Measurements from ENCODE around the gene INTS1.

INTS1 gene

DNA sequence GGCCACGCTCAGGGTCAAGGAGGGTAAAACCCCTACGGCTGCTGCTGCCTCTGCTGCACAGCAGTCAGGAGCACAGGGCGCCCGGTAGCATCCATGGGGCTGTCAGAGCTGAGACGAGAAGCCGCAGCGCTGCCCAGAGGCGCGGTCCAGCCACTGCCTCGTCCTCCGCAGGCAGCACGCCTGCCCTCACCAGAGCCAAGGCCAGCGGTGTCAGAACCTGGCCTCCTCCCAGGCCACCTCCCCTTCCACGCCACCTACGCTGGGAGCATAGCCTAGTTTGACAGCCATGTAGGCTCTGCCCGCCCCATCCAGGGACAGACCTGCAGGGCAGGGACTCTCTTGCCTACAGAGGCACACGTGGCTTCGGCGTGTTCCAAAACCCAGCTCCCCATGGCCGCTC lies 16.2 kb downstream of the INTS1 start:
- no peak for TF ChIP-seq POLR2AphosphoS5 (IDR thresholded peaks at IDR 0.05; ENCODE audit: low read depth, low read length)
- no peak for TF ChIP-seq POLR2A (IDR thresholded peaks at IDR 0.05; ENCODE audit: low read depth, low read length)
- no peak for TF ChIP-seq TAF1 (IDR thresholded peaks at IDR 0.05; ENCODE audit: borderline replicate concordance, low read depth, low read length)
- FAIRE-seq (no peak), DNase-seq (ENCODE audit: insufficient read length) (no peak)

DNA sequence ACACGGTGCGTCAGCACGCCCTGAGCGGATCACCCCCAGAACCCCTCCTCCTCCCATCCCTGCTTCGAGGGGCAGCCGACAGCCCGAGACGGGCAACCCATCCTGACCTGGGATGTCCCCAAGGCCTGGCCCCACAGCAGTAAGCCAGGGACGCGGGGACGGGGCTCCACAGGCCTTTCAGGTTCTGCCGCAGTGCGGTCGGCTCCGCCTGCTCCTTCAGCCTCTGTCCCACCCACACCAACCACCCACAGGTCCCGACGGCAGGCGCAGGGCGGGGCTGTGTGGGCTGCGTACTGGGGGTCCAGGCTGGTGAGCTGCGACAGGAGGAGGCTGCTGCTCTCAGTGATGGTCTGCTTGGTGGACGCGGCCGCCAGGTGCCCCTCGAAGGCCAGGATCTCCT lies 16.7 kb downstream of the INTS1 start:
- DNase-seq (ENCODE audit: insufficient read length), result no peak
- no peak for FAIRE-seq
- TF ChIP-seq POLR2AphosphoS5 (IDR thresholded peaks at IDR 0.05; ENCODE audit: low read depth, low read length) (no peak), TAF1 (IDR thresholded peaks at IDR 0.05; ENCODE audit: borderline replicate concordance, low read depth, low read length) (no peak), POLR2A (IDR thresholded peaks at IDR 0.05; ENCODE audit: low read depth, low read length) (no peak)

DNA sequence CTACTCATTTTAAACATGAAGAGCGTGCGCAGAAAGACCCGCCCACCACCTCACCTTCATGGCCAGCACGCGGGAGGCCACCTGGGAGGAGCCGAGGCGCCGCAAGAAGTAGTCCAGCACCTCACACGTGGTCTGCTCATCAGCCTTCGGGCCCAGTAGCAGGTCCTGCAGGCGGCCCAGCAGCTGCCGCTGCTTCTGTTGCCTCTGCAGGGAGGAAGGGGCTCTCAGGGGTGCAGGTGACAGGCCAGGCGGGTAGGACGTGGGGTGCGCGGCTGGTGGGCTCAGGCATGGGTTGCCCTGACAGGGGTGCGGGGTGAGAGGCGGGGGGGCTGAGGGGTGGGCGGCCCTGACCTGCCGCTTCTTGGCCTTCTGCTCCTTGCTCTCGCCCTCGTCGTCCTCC lies 17.6 kb downstream of the INTS1 start:
- no peak for TF ChIP-seq POLR2AphosphoS5 (IDR thresholded peaks at IDR 0.05; ENCODE audit: low read depth, low read length)
- no peak for TF ChIP-seq TAF1 (IDR thresholded peaks at IDR 0.05; ENCODE audit: borderline replicate concordance, low read depth, low read length)
- no peak for TF ChIP-seq POLR2A (IDR thresholded peaks at IDR 0.05; ENCODE audit: low read depth, low read length)
- DNase-seq (ENCODE audit: insufficient read length) (no peak), FAIRE-seq (no peak)

DNA sequence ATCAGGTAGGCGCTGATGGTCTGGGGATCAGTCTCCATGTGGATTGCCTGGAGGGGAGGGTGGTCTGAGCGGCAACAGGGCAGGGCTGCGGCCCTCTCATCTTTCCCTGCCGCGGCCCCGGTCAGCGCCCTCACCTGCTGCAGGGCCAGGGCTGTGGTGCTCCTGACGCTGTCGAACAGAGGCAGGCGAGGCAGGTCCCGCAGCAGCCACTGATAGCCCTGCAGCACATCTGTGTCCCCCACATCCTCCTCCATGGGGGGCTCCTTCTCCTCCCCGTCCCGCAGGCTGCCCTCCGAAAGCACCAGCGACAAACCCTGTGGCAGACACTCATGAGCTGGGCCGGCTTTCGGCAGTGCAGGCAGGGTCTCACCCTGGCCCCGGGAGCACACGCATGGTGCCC lies 19.0 kb downstream of the INTS1 start:
- TF ChIP-seq POLR2AphosphoS5 (IDR thresholded peaks at IDR 0.05; ENCODE audit: low read depth, low read length) (no peak), TAF1 (IDR thresholded peaks at IDR 0.05; ENCODE audit: borderline replicate concordance, low read depth, low read length) (no peak), POLR2A (IDR thresholded peaks at IDR 0.05; ENCODE audit: low read depth, low read length) (no peak)
- DNase-seq (ENCODE audit: insufficient read length) (no peak), FAIRE-seq (no peak)

DNA sequence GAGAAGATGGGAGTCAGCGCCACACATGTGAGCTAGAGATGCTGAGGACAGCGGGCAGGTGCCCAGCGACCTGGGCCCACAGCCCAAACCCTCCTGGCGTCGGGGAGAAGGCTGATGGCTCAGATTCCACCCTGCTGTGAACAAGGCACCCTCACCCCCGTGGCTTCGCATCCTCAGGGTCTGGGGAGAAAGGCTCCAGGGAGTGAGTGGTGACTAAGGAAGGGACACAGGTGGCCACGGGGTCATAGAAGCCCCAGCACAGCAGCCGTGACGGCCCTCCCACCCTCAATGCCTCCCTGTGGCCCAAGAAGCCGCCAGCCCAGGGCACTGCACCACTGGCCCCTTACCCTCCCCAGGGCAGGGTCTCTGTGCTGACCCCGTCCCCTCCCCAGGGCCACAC lies 19.6 kb downstream of the INTS1 start:
- FAIRE-seq, result no peak
- TF ChIP-seq POLR2AphosphoS5 (IDR thresholded peaks at IDR 0.05; ENCODE audit: low read depth, low read length) (no peak), POLR2A (IDR thresholded peaks at IDR 0.05; ENCODE audit: low read depth, low read length) (no peak), TAF1 (IDR thresholded peaks at IDR 0.05; ENCODE audit: borderline replicate concordance, low read depth, low read length) (no peak)

DNA sequence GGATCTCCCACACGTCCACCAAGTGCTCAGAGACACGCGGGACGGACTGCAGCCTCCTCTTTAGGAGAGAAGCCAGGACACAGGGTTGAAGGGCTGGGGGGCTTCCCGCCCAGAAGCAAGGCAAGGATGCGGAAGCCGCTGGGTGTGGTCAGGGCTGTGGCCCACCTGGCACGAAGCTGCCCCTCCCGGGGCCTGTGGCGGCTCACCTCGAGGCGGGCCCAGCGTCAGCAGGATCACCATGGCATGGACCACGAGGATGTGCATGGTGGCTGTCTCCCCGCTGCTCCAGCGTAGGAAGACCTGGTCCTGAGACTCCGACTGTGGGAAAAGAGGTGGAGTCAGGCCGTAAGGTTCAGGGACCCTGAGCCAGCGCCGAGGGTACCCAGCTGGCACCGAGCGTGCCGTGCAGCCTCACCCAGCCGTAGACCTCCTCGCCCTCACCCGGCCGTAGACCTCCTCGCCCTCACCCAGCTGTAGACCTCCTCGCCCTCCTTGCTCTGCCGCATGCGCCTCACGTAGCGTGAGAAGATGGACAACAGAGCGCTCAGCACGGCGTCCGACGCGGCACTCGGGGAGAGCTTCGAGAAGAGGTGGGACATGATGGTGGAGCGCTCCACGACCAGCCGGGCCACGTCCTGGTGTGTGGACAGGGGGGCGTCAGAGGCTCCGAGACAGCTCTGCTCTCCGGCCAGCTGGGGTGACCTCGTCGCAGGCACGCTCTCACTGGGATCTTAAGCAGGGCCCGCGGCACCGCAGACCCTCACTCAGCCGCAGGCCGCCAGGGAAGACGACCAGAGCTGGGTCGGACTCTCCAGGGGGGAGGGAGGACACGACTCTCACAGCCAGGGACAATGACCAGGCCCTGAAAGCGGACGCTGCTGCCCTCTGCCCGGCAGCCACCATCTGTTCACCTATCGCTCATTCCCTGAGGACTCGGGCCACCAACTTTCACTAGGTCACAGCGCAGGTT lies 20.4 kb downstream of the INTS1 start:
- DNase-seq (ENCODE audit: insufficient read length) (no peak), FAIRE-seq (no peak)
- TF ChIP-seq POLR2AphosphoS5 (IDR thresholded peaks at IDR 0.05; ENCODE audit: low read depth, low read length), result no peak
- no peak for TF ChIP-seq POLR2A (IDR thresholded peaks at IDR 0.05; ENCODE audit: low read depth, low read length)
- TF ChIP-seq TAF1 (IDR thresholded peaks at IDR 0.05; ENCODE audit: borderline replicate concordance, low read depth, low read length), result no peak

More for the DNA sequence above, 19.6 kb downstream of the INTS1 start:
- DNase-seq (ENCODE audit: insufficient read length), result no peak

DNA sequence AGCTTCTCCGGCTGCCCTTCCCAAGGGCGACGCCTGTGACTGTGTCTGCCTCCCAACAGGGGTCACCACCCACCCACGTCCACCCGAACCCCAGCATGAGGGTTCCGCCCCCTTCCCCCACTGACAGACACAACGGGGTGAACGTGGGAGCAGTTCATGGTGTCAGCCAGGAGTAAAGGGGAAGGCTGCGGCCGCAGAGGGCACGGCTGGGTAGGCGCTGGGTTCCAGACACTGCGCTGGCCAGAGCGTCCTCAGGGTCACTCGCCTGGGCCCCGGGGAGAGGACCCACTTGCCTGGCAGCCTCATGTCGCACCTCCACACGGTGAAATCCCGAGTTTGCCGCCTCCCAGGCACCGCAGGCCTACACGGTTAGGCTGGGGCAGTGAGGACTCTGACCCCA lies 21.1 kb downstream of the INTS1 start:
- TF ChIP-seq TAF1 (IDR thresholded peaks at IDR 0.05; ENCODE audit: borderline replicate concordance, low read depth, low read length), result no peak
- TF ChIP-seq POLR2AphosphoS5 (IDR thresholded peaks at IDR 0.05; ENCODE audit: low read depth, low read length), result no peak
- TF ChIP-seq POLR2A (IDR thresholded peaks at IDR 0.05; ENCODE audit: low read depth, low read length), result no peak
- no peak for FAIRE-seq
- DNase-seq (ENCODE audit: insufficient read length), result no peak

DNA sequence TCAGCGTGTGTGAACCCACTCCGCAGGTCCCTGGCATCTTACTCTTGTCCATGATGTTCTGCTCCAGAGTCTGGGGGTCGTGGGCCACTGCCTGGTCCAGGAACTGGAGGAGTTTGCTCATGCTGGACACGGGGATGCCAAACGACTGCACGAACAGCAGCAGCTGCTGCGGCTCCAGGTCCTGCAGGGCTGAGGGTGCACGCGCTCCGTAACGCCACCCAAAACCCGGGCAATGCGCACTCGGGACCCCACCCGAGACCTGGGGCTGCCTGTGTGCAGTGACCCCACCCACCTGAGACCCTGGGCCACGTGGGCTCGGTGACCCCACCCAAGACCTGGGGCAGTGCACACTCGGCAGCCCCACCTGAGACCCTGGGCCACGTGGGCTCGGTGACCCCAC lies 22.9 kb downstream of the INTS1 start:
- no peak for FAIRE-seq
- no peak for TF ChIP-seq POLR2AphosphoS5 (IDR thresholded peaks at IDR 0.05; ENCODE audit: low read depth, low read length)
- TF ChIP-seq POLR2A (IDR thresholded peaks at IDR 0.05; ENCODE audit: low read depth, low read length), result no peak
- TF ChIP-seq TAF1 (IDR thresholded peaks at IDR 0.05; ENCODE audit: borderline replicate concordance, low read depth, low read length), result no peak
- no peak for DNase-seq (ENCODE audit: insufficient read length)

DNA sequence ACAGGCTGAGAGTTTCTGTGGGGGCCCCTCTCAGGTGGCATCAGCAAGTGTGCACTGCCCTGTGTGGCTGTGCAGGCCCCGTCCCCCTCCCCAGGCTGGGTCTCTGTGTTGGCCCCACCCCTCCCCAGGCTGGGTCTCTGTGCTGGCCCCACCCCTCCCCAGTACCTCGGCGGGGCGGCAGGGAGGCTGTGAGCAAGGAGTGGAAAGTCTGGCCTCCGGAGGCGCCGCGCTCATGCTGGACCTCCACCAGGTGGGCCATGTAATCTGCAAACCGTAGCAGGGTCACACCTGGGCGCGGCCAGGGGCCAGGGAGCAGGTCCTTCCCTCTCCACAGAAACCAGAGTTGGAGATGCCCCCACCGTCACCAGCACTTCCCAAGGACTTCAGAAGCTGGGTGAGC lies 23.5 kb downstream of the INTS1 start:
- no peak for FAIRE-seq
- TF ChIP-seq TAF1 (IDR thresholded peaks at IDR 0.05; ENCODE audit: borderline replicate concordance, low read depth, low read length), result no peak
- no peak for TF ChIP-seq POLR2A (IDR thresholded peaks at IDR 0.05; ENCODE audit: low read depth, low read length)
- TF ChIP-seq POLR2AphosphoS5 (IDR thresholded peaks at IDR 0.05; ENCODE audit: low read depth, low read length), result no peak
- no peak for DNase-seq (ENCODE audit: insufficient read length)

DNA sequence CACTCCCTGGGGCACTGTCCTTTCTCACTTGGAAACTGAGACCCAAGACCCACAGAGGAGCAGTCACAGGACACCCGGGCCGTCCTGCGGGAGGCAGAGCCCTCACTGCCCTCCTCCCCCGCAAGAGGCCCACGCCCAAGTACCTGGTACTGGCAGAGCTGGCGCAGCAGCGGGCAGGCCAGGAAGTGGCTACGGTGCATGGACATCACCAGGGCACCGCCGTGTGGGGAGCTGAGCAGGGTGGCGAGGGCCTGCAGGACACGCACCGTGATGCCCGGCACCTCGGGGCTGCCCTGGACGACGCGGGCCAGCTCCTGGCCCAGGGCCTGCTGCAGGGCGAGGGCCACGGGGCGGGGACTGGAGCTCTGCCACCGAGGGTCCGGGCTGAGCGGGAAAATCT lies 24.9 kb downstream of the INTS1 start:
- TF ChIP-seq TAF1 (IDR thresholded peaks at IDR 0.05; ENCODE audit: borderline replicate concordance, low read depth, low read length), result no peak
- TF ChIP-seq POLR2A (IDR thresholded peaks at IDR 0.05; ENCODE audit: low read depth, low read length), result no peak
- no peak for TF ChIP-seq POLR2AphosphoS5 (IDR thresholded peaks at IDR 0.05; ENCODE audit: low read depth, low read length)
- FAIRE-seq (no peak), DNase-seq (ENCODE audit: insufficient read length) (no peak)

DNA sequence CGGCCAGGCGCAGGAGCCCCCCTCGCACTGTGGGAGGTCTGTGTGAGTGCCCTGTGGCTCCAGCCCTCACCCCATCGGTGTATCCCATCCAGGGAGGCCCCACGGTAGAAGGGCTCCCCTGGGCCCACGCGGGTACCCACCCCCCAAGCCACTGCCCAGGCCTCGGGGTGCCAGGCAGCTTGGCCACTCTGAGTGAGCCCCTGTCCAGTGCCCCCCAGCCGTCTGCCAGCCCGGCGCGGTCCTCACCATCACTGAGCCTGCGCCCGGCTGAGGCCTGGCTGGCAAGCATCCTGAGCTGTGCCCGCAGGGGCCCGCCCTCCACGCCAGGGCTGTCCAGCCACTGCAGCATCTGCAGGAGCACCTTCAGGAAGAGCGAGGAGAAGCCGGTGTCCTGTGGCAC lies 25.7 kb downstream of the INTS1 start:
- FAIRE-seq, result no peak
- TF ChIP-seq TAF1 (IDR thresholded peaks at IDR 0.05; ENCODE audit: borderline replicate concordance, low read depth, low read length) (no peak), POLR2A (IDR thresholded peaks at IDR 0.05; ENCODE audit: low read depth, low read length) (no peak), POLR2AphosphoS5 (IDR thresholded peaks at IDR 0.05; ENCODE audit: low read depth, low read length) (no peak)
- no peak for DNase-seq (ENCODE audit: insufficient read length)

DNA sequence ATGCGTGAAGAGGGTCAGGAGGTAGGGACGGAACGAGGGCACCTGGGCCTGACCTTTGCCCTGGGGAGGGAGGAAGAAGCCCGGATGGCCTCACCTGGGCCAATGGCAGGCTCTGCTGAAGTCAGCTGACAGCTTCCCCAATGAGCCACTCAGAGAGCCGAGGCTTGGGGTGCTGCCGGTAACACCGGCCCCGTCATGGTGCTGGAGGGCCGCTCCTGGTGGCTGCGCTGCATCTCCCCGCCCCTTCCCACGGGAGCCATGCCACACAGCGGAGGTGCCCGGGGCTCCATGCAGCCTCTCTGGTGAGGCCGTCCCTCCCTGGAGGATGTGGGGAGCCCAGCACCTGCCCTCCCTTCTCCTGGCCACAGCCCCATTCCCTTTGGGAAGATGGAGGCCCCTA lies 27.3 kb downstream of the INTS1 start:
- FAIRE-seq (no peak), DNase-seq (ENCODE audit: insufficient read length) (no peak)
- TF ChIP-seq TAF1 (IDR thresholded peaks at IDR 0.05; ENCODE audit: borderline replicate concordance, low read depth, low read length) (no peak), POLR2A (IDR thresholded peaks at IDR 0.05; ENCODE audit: low read depth, low read length) (no peak), POLR2AphosphoS5 (IDR thresholded peaks at IDR 0.05; ENCODE audit: low read depth, low read length) (no peak)

All from GM12892 (cell line).